ENCODE results near the gene ADIPOR2.
A peak's percentile ranks its signal among the peaks of the same experiment; 100 is the strongest.
"Not testable (repeated sequence)": the region's sequence is repeated elsewhere in the genome, so short reads cannot be mapped to it uniquely, and the experiment has no call there.

The ADIPOR2 gene

GRCh38 chr12:1696800-1697199 lies 5.9 kb downstream of the ADIPOR2 start:
- no peak for DNase-seq (ENCODE audit: low read depth, low spot score)
- H3K4me3 ChIP-seq (ENCODE audit: low read length), result no peak overlapping the region

GRCh38 chr12:1697271-1697670 lies 6.4 kb downstream of the ADIPOR2 start:
- DNase-seq (ENCODE audit: low read depth, low spot score), result no peak
- H3K4me3 ChIP-seq (ENCODE audit: low read length), result no peak overlapping the region

GRCh38 chr12:1698720-1699119 lies 7.8 kb downstream of the ADIPOR2 start:
- no peak for DNase-seq (ENCODE audit: low read depth, low spot score)
- H3K4me3 ChIP-seq (ENCODE audit: low read length), result no peak overlapping the region

GRCh38 chr12:1702713-1703112 lies 11.8 kb downstream of the ADIPOR2 start:
- no peak for DNase-seq (ENCODE audit: low read depth, low spot score)
- H3K4me3 ChIP-seq (ENCODE audit: low read length), result no peak overlapping the region

GRCh38 chr12:1703771-1704722 lies 13.2 kb downstream of the ADIPOR2 start:
- no peak overlapping the region for H3K4me3 ChIP-seq (ENCODE audit: low read length)
- DNase-seq (ENCODE audit: low read depth, low spot score), result no peak

- H3K4me3 ChIP-seq (ENCODE audit: low read length), result no peak overlapping the region
- no peak for DNase-seq (ENCODE audit: low read depth, low spot score)
These were observed 15.1 kb downstream of the ADIPOR2 start for GRCh38 chr12:1705774-1706631.

GRCh38 chr12:1706632-1706980 lies 15.7 kb downstream of the ADIPOR2 start:
- H3K4me3 ChIP-seq (ENCODE audit: low read length), result no peak overlapping the region
- no peak for DNase-seq (ENCODE audit: low read depth, low spot score)

- no peak overlapping the region for H3K4me3 ChIP-seq (ENCODE audit: low read length)
- DNase-seq (ENCODE audit: low read depth, low spot score), result no peak
These were observed 16.2 kb downstream of the ADIPOR2 start for GRCh38 chr12:1707051-1707450.

- not testable (repeated sequence) for H3K4me3 ChIP-seq (ENCODE audit: low read length); DNase-seq (ENCODE audit: low read depth, low spot score)
These were observed 19.1 kb downstream of the ADIPOR2 start for GRCh38 chr12:1709968-1710367.

GRCh38 chr12:1710870-1711269 lies 20.0 kb downstream of the ADIPOR2 start:
- not testable (repeated sequence) for H3K4me3 ChIP-seq (ENCODE audit: low read length)
- DNase-seq (ENCODE audit: low read depth, low spot score), result peak; percentile 18

- not testable (repeated sequence) for H3K4me3 ChIP-seq (ENCODE audit: low read length); DNase-seq (ENCODE audit: low read depth, low spot score)
These were observed 20.8 kb downstream of the ADIPOR2 start for GRCh38 chr12:1711536-1712211.

- not testable (repeated sequence) for DNase-seq (ENCODE audit: low read depth, low spot score); H3K4me3 ChIP-seq (ENCODE audit: low read length)
These were observed 21.4 kb downstream of the ADIPOR2 start for GRCh38 chr12:1712305-1712704.

GRCh38 chr12:1712852-1713251 lies 22.0 kb downstream of the ADIPOR2 start:
- H3K4me3 ChIP-seq (ENCODE audit: low read length); DNase-seq (ENCODE audit: low read depth, low spot score): not testable (repeated sequence)

- not testable (repeated sequence) for DNase-seq (ENCODE audit: low read depth, low spot score); H3K4me3 ChIP-seq (ENCODE audit: low read length)
These were observed 23.0 kb downstream of the ADIPOR2 start for GRCh38 chr12:1713783-1714348.

GRCh38 chr12:1715459-1715858 lies 24.6 kb downstream of the ADIPOR2 start:
- DNase-seq (ENCODE audit: low read depth, low spot score); H3K4me3 ChIP-seq (ENCODE audit: low read length): not testable (repeated sequence)

- no peak overlapping the region for H3K4me3 ChIP-seq (ENCODE audit: low read length)
These were observed 25.5 kb downstream of the ADIPOR2 start for GRCh38 chr12:1716215-1716862.

GRCh38 chr12:1716911-1717310 lies 26.0 kb downstream of the ADIPOR2 start:
- DNase-seq (ENCODE audit: low read depth, low spot score), result no peak
- no peak overlapping the region for H3K4me3 ChIP-seq (ENCODE audit: low read length)

More at GRCh38 chr12:1716215-1716862, 25.5 kb downstream of the ADIPOR2 start:
- DNase-seq (ENCODE audit: low read depth, low spot score), result no peak

GRCh38 chr12:1719139-1719538 lies 28.3 kb downstream of the ADIPOR2 start:
- no peak overlapping the region for H3K4me3 ChIP-seq (ENCODE audit: low read length)
- DNase-seq (ENCODE audit: low read depth, low spot score), result no peak

- no peak for DNase-seq (ENCODE audit: low read depth, low spot score)
- H3K4me3 ChIP-seq (ENCODE audit: low read length), result no peak overlapping the region
These were observed 29.6 kb downstream of the ADIPOR2 start for GRCh38 chr12:1720494-1720893.

Measured in Jurkat, Clone E6-1 (cell line).